KOPT-K1 (cell line): ENCODE measurements around the gene CKS2.

Experiments
- H3K27ac ChIP-seq: fragments of 200-600 bp; sonication (generic); 2 replicates; pipeline ENCODE4 v1.5.1; 2016; ENCODE audit warnings: antibody characterized with exemption, mild to moderate bottlenecking, low read depth, low read length; ENCODE audit not compliant: poor library complexity, severe bottlenecking
- H3K36me3 ChIP-seq: fragments of 200-600 bp; sonication (generic); 2 replicates; pipeline ENCODE4 v1.5.1; 2017; ENCODE audit warnings: antibody characterized with exemption, mild to moderate bottlenecking, low read length, moderate library complexity; ENCODE audit not compliant: insufficient read depth
- H3K9me3 ChIP-seq: fragments of 200-600 bp; sonication (generic); 2 replicates; pipeline ENCODE4 v1.5.1; 2017; ENCODE audit warnings: antibody characterized with exemption, low read length, mild to moderate bottlenecking; ENCODE audit not compliant: insufficient read depth, poor library complexity, severe bottlenecking

The CKS2 gene

DNA sequence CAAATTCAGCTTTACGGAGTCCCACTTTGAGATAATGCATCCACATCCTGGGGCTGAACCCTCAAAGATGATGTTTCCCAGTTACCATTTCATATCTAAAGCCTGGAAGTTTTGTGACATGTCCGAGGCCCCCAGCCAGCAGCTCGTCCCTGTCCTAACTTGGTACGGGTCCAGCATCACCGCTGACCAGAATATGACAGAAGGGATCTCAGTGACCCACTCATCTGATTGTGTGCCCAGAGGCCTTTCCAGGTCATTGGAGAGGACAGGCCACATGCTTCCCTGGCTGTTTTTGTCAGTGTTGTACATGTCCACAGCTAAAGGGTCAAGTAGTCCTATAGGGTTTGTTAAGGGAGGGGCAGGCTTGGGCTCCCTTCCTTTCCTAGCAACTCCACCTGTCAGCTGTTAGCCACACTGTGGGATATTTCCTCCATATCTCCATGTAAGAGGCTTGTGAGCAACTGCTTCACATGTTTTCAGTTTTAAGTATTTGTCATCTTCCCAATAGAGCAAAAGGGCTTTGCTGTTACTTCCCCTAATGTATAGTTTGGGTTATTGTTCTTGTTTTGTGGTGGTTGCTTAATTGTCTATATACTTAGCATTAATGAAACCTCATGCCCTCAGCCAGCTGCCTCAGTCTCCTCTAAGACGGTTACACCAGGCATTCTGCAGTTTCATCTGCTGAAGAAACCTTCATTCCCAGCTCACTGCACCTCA, 40.7 kb downstream of the CKS2 start:
- H3K9me3 ChIP-seq, result no peaks in the 10 kb centered on the region
- H3K27ac ChIP-seq, result peak overlapping the region; percentile 63
- H3K36me3 ChIP-seq, result peaks cover 98% of the 10 kb centered on the region

DNA sequence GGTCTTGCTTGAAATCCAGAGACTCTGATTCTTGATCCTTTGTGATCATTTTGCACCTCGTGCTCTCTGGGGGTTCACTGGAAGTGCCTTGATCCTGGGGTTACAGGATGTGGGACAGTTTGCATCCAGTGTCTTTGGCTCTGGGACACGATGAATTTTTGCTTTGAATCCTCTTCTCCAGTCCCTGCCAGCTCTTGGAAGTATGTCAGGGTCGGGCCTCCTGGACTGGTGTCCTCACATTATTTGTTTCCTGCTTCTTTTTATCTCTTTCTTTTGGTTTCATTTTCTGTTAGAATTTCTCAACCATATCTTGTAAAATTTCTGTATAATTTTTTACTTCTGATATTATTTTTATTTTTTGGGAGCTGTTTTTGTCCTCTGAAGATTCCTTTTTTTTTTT, 41.5 kb downstream of the CKS2 start:
- H3K36me3 ChIP-seq, result peaks cover 98% of the 10 kb centered on the region

DNA sequence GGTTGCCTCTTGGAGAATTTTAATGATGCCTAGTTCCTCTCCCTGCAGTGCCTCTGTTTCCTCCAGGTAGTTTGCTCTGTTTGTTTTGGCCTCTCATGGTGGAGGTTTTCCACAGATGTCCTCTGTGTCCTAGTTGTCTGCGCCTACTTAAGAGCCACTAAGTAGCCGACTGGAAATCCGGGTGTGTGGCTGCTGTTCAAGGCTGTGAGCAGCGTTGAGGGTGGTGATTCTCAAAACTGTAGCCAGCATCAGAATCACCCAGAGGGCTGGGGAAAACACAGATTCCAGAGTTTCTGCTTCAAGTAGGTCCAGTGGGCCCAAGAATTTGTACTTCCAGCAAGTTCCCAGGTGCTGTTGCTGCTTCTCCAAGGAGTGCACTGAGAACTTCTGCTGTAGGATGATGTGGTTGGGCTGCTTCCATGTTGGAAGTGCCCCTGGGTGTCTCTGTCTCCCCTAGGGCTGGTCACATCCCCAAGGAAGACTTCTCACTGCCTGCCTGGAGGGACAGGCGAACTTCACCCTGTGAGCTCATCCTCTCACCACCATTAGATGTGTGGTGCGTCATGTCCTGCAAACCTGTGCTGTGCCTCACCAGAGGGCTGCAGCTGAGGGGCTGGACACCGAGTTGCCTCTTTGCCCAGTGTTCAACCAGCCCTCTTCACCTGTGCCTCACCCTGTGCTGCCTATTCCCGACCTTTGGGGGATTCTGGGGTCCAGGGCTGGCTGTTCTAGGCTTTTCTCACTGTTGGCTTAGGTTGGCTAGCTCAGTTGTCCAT, 42.1 kb downstream of the CKS2 start:
- H3K36me3 ChIP-seq, result peaks cover 98% of the 10 kb centered on the region

More for the DNA sequence above, 41.5 kb downstream of the CKS2 start:
- Histone ChIP-seq H3K9me3 (no peaks in the 10 kb centered on the region), H3K27ac (peak overlapping the region; percentile 63)

DNA sequence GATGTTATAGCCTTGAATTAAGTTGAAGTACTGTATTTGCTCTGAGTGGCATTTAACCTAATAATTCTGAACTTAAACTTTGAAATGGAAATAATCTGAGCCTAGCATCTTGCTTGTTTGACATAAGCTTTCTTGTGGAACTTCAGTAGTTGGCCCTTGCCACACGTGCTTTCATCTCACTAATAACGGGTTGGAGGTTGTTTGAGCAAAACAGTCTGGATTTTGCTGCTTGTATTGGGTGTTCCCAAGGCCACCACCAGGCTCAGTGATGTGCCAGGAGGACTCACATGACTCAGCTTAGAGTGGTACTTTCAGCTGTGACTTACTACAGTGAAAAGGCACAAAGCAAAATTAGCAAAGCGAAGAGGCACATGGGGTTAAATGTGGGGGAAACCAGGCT, 43.0 kb downstream of the CKS2 start:
- H3K27ac ChIP-seq, result no peak overlapping the region
- no peaks in the 10 kb centered on the region for H3K9me3 ChIP-seq
- peaks cover 98% of the 10 kb centered on the region for H3K36me3 ChIP-seq

More for the DNA sequence above, 42.1 kb downstream of the CKS2 start:
- no peaks in the 10 kb centered on the region for H3K9me3 ChIP-seq
- peak overlapping the region; percentile 63 for H3K27ac ChIP-seq

DNA sequence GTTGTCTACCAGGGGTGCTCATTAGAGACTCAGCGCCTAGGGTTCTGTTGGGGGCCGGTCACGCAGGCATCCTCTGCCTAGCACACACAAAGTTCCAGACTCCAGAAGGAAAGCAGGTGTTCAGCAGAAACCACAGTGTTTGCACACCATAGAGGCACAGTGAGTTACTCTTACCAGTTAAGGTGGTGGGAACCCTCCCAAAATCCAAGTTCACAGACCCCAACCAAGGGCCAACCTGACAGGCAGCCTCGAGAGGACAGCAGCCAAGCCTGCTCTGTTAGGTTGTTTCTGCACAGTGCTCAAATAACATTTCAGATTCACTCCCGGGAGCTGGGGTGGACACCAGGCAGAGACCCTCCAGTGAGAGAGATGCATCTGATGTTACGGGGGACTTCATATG, 43.5 kb downstream of the CKS2 start:
- H3K36me3 ChIP-seq, result peaks cover 98% of the 10 kb centered on the region
- H3K9me3 ChIP-seq, result no peaks in the 10 kb centered on the region
- H3K27ac ChIP-seq, result no peak overlapping the region

DNA sequence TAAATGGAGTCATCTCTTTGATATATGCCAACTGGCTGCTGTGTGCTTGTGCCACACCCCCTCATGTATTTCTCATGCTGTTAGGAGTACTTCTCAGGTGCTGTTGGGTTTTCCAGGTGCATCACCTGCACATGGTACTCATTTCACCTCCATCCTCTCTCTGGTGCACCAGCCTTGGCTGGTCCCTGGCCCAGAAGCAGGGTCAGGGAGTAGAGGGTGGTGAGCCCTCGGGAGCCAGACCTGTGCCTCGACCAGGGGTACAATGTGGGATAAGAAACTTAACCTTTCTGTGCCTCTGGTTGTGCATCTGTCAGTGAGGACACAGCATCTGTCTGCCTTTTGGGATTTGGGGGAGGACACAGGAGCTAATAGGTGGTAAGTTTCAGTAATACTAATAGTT, 45.8 kb downstream of the CKS2 start:
- Histone ChIP-seq H3K27ac (no peak overlapping the region), H3K36me3 (peaks cover 98% of the 10 kb centered on the region), H3K9me3 (no peaks in the 10 kb centered on the region)

DNA sequence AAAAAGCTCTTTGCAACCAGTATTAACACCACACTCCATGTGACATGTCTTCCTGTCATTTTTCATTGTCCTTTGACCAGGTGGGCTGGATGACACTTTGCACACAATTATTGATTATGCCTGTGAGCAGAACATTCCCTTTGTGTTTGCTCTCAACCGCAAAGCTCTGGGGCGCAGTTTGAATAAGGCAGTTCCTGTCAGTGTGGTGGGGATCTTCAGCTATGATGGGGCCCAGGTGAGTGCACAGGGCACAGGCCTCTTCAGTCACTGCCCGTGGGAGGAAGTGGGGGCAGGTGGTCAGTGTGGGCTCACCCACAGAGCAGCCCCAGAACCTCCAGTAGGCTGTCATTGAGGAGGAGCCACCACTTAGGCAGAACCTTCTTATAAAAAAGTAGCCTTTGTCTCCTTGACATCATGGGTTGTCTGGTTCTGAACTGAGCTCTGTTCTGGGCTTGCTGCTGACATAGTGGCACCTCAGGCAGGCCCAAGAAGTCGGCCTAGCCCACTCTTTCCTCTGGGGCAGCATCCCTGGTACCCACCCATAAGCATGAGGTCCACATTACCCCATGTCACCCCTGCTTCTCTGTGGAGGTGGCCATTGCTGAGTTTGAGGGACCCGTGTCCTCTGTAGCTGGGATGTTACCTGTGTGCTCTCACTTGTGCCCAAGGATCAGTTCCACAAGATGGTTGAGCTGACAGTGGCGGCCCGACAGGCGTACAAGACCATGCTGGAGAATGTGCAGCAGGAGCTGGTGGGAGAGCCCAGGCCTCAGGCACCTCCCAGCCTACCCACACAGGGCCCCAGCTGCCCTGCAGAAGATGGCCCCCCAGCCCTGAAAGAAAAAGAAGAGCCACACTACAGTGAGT, 46.6 kb downstream of the CKS2 start:
- H3K9me3 ChIP-seq, result no peaks in the 10 kb centered on the region
- H3K36me3 ChIP-seq, result peaks cover 98% of the 10 kb centered on the region
- no peak overlapping the region for H3K27ac ChIP-seq

DNA sequence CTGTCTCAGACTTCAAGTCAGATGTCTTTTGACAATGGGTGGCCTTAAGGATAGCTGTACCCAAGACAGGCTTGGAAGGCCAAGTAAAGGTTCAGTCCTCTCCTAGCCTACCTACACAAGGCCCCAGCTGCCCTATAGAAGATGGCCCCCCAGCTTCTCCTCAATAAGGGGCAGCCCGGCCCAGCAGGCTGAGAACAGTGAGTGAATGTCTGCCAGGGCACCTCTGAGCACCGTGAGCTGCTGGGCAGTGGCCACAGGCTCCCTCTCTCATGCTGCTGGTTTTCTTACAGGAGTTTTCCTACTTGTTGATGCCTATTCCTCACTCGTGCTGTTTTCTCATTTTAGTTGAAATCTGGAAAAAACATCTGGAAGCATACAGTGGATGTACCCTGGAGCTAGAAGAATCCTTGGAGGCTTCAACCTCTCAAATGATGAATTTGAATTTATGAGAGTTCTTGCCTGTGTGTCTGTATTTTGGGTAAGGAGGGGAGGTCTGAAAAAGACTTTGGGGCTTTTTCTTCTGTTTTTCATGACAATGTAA, 47.5 kb downstream of the CKS2 start:
- Histone ChIP-seq H3K27ac (no peak overlapping the region), H3K9me3 (no peaks in the 10 kb centered on the region), H3K36me3 (peaks cover 98% of the 10 kb centered on the region)

DNA sequence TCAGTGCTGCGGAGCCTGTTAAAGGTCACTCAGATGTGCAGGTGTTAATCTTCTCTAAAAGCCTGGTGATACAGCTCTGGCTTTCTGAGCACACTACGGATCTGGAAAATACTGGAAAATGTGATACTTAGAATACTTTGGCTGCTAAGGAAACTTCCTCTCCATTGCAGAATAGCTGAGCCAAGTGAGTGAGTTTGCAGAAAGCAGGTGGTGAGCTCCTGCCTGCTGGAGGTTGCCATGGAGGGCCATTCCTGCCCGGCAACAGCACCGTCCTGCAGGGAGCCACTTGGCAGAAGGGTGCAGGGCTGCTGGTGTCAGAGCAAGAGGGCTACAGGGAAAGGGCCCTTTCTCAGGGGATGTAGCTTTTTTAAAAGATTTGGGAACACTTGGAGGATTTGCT, 48.0 kb downstream of the CKS2 start:
- H3K9me3 ChIP-seq, result no peaks in the 10 kb centered on the region
- H3K36me3 ChIP-seq, result peaks cover 98% of the 10 kb centered on the region
- no peak overlapping the region for H3K27ac ChIP-seq

DNA sequence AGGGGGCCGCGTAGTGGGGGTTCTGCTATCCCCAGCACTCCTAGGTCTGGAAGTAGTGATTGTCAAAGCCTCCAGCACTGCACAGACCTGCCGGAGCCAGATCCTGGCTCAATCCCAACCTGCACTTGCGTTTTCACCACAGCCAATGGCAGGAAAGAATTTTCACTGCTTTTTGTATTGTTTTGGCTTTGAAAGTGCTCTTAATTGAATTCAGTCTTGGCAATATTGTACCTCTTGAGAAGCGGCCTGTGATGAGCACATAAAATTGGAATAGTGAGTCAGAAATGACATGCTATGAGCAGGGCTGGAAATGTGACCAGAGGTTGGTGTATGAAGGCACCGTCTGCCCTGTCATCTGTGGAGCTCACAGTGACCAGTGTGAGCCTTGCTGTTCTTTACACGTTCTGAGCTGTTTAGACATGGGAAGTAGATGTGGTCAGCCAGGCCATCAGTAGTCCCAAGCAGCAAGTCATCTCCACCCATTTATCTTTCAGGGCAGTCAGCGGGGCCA, 48.8 kb downstream of the CKS2 start:
- Histone ChIP-seq H3K36me3 (peaks cover 96% of the 10 kb centered on the region), H3K9me3 (no peaks in the 10 kb centered on the region), H3K27ac (no peak overlapping the region)

DNA sequence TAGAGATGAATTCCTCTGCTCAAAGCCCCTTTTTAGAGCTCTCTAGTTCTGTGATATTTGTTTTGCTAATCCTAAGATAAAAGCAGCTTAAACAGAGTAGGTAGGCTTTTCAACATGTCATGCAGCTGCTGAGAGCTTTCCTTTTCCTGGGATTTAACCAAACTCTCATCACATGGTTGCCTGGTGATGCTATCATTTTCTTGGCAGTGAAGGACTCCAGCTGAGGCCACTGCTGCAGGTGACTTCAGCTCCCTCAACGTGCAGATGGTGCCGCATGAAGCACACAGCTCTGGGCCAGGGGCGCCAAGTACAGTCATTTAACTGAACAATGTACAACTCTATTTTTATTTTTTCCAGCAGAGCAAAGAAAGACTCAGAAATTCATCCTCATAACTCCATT, 49.5 kb downstream of the CKS2 start:
- no peak overlapping the region for H3K27ac ChIP-seq
- H3K9me3 ChIP-seq, result no peaks in the 10 kb centered on the region
- H3K36me3 ChIP-seq, result peaks cover 89% of the 10 kb centered on the region

DNA sequence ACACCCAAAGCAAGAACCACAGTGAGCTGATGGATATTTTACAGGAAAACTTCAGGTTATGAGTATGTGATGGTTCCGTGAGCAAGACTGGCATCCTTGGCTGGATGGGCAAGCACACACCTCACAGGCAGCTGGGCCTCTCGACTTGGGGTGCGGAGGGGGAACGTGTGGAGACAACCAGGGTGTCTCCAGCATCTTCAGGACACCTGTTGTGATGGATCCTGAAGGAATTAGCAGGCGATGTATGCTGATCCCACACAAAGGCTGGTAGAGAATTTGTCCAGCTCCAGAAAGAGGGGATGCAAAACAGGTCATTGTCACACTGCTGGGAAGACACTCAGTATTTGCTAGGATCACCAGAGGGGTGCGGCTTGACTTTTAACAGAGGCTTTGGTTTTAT, 50.0 kb downstream of the CKS2 start:
- Histone ChIP-seq H3K9me3 (no peaks in the 10 kb centered on the region), H3K27ac (no peak overlapping the region), H3K36me3 (peaks cover 85% of the 10 kb centered on the region)

DNA sequence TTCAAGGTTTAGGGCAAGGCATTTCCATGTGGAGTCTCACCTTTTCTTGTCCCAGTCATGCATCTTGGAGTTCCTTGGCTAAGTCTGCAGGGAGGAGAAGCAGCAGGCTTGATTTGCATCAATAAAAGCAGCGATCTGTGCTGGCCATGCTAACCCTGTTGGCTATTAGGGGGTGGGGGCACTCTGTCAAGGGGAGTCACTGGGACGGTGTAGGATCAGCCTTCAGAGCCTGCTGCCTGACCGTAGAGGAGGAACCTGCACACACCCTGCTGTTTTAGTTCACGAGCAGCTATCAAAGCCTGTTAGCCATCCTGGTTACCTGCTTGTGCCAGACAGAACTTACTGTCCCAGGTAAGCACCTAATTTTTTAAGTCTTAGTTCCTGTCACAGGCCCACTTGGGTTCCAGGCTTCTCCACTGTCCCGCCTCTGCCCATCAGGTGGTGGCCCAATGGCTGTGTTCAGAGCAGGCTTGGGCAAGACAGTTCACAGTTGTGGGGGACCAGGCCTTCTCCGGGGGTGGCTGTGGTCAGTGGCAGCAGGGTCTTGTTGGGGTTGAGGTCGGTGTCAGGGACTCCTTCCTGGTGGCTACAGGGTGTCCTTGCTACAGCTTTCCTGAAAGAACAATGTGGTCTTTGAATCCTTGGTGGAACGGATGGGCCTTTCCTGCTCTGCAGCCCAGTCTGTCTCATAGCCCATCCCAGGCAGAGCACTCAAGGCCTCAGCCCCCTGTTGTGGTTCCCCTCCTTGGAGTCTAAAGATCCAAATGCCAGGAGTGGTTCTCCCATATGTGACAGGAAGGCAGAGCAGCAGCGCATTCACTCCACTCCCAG, 51.0 kb downstream of the CKS2 start:
- Histone ChIP-seq H3K9me3 (no peaks in the 10 kb centered on the region), H3K27ac (no peak overlapping the region), H3K36me3 (peaks cover 75% of the 10 kb centered on the region)

DNA sequence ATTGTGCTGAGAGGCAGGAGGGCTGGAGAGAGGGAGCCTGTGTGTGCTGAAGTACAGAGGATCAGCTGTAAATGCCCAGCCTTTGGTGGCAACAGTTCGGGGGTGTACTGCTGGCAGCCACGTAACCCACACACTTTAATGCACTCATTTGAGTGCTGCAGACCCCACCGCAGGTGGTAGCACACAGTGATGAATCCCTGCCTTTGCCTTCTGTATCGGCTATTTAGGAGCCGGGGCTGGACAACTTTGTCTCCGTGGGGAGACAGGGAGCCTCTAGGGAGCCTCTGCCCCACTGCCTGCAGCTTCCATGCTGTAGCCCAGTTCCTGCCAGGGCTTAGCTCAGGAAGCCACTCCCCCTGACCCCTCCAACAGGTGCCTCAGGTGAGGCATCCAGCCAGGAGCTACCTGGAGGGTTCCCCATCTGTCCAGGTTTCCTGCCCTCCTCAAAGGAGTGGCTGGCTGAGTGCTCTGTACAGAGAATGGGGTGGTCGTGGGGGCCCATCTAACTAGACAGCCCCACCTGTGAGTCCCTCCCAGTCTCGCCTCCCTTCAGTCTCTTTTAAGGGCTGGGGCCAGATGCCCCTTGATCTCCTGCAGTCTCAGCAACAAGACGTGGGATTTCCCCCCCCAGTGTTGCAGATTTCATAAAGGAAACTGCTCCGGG, 51.8 kb downstream of the CKS2 start:
- Histone ChIP-seq H3K27ac (no peak overlapping the region), H3K9me3 (no peaks in the 10 kb centered on the region), H3K36me3 (peaks cover 68% of the 10 kb centered on the region)
